Esophagus muscularis mucosa (tissue), 3 donors: ENCODE measurements around the gene SCN8A.
"Not testable (repeated sequence)": the region's sequence is repeated elsewhere in the genome, so short reads cannot be mapped to it uniquely, and the experiment has no call there.

Experiments used
- POLR2A ChIP-seq: fragments of 450-650 bp; IDR thresholded peaks from one replicate; pipeline ENCODE4 v1.6.1; 2017; ENCODE audit warnings: antibody characterized with exemption, moderate library complexity, mild to moderate bottlenecking, low read depth
- POLR2AphosphoS5 ChIP-seq, 2 donors: sonication (generic); formaldehyde crosslinking; IDR thresholded peaks; one replicate each; pipeline ENCODE4 v1.6.1; 2017; ENCODE audit warnings: antibody characterized with exemption in 2 of 2
- TF ChIP-seq, protein P1 (sequence below), 3 experiments: fragments of 200-600 bp in 2 of 3; fragments of 450-650 bp in 1 of 3; sonication (generic) in 2 of 3; IDR thresholded peaks; one replicate each; pipeline ENCODE4 v1.5.1; 2017 to 2019; ENCODE audit warnings: antibody characterized with exemption in 3 of 3, mild to moderate bottlenecking in 2 of 3, moderate library complexity in 1 of 3

DNA sequence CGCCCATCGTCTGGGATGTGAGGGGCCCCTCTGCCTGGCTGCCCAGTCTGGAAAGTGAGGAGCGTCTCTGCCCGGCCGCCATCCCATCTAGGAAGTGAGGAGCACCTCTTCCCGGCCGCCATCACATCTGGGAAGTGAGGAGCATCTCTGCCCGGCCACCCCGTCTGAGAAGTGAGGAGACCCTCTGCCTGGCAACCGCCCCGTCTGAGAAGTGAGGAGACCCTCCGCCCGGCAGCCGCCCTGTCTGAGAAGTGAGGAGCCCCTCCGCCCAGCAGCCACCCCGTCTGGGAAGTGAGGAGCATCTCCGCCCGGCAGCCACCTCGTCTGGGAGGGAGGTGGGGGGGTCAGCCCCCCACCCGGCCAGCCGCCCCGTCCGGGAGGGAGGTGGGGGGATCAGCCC is 53.7 kb downstream of the SCN8A start:
- TF ChIP-seq, protein P1, sequence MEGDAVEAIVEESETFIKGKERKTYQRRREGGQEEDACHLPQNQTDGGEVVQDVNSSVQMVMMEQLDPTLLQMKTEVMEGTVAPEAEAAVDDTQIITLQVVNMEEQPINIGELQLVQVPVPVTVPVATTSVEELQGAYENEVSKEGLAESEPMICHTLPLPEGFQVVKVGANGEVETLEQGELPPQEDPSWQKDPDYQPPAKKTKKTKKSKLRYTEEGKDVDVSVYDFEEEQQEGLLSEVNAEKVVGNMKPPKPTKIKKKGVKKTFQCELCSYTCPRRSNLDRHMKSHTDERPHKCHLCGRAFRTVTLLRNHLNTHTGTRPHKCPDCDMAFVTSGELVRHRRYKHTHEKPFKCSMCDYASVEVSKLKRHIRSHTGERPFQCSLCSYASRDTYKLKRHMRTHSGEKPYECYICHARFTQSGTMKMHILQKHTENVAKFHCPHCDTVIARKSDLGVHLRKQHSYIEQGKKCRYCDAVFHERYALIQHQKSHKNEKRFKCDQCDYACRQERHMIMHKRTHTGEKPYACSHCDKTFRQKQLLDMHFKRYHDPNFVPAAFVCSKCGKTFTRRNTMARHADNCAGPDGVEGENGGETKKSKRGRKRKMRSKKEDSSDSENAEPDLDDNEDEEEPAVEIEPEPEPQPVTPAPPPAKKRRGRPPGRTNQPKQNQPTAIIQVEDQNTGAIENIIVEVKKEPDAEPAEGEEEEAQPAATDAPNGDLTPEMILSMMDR (IDR thresholded peaks at IDR 0.05), result not testable (repeated sequence)
- TF ChIP-seq POLR2A; POLR2AphosphoS5 (IDR thresholded peaks at IDR 0.05): not testable (repeated sequence)
